Myocyte (in vitro differentiated cells): ENCODE data around the gene GJC3. TPM values are rescaled to one million over a fixed set of nuclear protein-coding genes. Genes with fewer than 3 reads are reported as not detected.
"Not testable (repeated sequence)": the region's sequence is repeated elsewhere in the genome, so short reads cannot be mapped to it uniquely, and the experiment has no call there.

Experiments used
- DNase-seq: peaks from one replicate; pipeline ENCODE4 v3.0.0-alpha.2; 2012; ENCODE audit warnings: low read depth
- polyA plus RNA-seq: library from polyadenylated mRNA; unstranded; fragments of >200 nt; gene quantifications from one replicate; pipeline ENCODE4 v1.2.1, GENCODE V29; 2012; ENCODE audit warnings: missing spikeins
- total RNA-seq: library from RNA; depleted of rRNA; stranded (reverse); fragments of >200 nt; gene quantifications from 2 replicates; pipeline ENCODE4 v1.2.3, GENCODE V29; 2014

GJC3 gene
- not detected in 2 replicates for total RNA-seq
- polyA plus RNA-seq = 0.35 TPM

DNA sequence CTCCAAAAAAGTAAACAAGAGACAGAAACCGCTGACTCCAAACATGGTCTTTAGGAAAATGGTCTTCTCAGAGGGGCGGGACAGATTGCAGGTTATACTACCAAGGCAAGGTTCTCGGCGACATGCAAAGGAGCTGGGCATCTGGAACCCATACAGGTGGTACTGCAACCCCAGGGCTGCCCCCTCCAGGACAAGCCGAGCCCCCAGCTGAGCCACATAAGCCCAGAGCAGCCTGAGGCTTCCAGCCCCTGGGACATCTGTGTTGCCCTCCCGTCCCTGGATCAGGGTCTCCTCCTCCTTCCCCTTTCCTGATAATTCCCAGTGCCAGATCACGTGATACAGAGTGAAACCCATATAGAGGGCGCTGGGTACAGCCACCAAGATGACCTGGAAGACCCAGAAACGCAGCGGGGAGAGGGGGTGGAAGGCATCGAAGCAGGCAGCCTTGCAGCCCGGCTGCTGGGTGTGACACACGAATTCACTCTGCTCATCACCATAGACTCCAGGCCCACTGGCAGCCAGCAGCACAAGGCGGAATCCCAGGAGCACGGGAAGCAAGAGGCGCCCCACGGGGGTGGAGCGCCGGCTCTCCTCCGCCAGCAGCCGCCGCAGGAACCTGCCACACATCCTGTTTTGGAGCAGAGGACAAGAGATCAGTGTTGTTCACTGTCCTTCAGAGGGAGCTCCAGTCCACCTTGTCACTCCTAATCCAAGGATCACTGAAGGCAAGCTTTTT is at the start of gene GJC3:
Gene GJC3, minus strand, starts transcription at position 627 of the 736 bp plus-strand sequence. Its CDS starts 0 bp downstream, at position 627.
- DNase-seq = peak; percentile 83

DNA sequence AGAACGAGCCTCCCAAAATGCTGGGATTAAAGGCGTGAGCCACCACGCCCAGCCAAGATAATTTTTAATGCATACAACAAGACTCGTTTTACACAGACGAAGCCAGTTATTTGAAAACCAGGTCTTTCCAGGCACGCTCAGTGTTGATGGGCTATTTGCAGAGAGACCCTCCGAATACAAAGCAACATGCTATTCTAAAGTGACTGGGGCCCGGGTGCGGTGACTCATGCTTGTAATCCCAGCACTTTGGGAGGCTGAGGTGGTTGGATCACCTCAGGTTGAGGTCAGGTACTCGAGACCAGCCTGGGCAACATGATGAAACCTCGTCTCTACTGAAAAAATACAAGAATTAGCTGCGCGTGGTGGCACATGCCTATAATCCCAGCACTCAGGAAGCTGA is 47.2 kb upstream of the GJC3 start:
- no peak for DNase-seq

DNA sequence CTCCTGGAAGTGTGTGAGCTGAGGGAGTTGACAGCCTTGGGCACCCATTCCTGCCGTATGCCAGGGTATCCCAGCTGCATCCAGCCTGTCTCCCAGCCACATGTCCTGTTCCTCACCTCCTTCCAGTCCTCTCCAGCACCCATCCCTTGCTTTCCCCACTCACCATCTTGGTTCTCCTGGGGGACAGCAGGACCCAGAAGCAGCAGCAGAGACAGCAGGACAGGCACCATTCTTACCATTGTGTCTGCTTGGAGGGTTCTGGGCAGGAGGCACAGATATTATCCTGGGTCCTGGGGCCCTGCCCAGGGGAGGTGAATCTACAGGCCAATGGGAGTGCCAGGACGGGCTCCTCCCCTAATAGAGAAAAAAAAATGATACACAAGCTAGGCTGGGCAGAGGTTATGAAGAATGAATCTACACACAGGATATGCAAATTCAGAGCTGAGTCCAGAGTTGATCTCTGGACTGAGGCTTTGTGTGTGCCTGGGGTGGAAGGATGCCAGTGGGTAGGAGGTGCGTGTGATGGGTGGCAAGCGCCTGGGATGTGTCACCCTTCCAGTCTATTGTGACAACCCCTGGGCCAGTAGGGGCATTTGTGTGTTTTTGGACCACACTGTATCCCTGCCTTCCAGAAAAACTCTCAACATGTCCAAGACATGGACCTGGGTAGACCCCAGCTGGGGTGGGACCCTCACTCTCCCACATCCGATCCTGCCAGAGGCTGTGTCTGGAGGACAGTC is 46.5 kb upstream of the GJC3 start, which contains the start of gene AZGP1:
Gene AZGP1, minus strand, starts transcription at position 250 of the 740 bp plus-strand sequence. Its CDS starts 11 bp downstream, at position 239.
- no peak for DNase-seq

DNA sequence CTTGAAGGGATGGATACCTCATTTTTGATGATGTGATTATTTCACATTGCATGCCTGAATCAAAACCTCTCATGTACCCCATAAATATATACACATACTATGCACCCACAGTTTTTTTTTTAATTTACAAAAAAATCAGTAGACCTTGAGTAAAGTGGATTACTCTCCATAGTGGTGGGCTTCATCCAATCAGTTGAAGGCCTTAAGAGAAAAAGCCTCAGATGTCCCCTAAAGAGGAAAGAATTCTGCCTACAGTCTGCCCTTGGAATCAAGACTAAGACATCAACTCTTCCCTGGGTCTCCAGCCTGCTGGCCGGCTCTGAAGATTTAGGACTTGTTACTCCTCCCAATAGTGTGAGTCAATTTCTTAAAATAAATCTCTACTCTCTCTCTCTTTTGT is 45.3 kb upstream of the GJC3 start:
- no peak for DNase-seq

DNA sequence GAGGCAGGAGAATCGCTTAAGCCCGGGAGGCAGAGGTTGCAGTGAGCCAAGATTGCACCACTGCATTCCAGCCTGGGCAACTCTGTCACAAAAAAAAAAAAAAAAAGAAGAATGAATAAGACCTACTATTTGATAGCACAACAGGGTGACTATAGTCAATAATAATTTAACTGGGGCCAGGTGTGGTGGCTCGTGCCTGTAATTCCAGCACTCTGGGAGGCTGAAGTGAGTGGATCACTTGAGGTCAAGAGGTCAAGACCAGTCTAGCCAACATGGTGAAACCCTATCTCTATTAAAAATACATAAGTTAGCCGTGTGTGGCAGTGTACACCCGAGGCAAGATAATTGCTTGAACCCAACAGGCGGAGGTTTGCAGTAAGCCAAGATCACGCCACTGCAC is 44.4 kb upstream of the GJC3 start:
- not testable (repeated sequence) for DNase-seq

GRCh38 chr7:99971242-99971641 is 41.8 kb upstream of the GJC3 start:
- no peak for DNase-seq

DNA sequence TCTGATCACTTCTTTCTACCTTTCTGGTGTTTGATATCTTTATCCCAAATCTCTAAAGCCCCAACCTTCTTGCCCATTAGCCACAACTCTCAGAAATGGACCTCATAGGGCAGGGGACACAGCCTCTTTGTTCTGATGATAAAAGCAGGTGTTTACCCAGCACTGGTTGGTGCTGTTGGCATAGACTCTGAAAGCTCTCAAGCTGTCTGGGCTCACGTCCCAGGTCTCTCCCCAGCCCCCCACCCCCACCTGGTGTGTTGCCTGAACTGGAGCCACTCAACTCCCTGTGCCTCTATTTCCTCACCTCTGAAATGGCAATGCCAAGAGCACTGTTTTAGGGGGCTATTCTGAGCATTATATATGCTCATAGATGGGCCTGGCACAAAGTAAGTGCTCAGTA is 40.4 kb upstream of the GJC3 start:
- not testable (repeated sequence) for DNase-seq

DNA sequence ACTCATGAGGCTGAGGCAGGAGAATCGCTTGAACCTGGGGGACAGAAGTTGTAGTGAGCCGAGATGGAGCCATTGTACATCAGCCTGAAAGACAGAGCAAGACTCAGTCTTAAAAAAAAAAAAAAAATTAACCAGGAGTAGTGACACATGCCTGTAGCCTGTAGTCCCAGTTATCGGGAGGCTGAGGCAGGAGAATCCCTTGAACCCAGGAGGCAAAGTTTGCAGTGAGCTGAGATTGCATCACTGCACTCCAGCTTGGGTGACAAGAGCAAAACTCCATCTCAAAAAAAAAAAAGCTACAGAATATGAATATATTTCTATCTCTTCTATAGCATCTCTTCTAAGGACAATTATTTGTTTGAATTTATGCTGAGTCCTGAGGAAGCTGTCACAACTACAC is 39.9 kb upstream of the GJC3 start:
- DNase-seq = no peak

DNA sequence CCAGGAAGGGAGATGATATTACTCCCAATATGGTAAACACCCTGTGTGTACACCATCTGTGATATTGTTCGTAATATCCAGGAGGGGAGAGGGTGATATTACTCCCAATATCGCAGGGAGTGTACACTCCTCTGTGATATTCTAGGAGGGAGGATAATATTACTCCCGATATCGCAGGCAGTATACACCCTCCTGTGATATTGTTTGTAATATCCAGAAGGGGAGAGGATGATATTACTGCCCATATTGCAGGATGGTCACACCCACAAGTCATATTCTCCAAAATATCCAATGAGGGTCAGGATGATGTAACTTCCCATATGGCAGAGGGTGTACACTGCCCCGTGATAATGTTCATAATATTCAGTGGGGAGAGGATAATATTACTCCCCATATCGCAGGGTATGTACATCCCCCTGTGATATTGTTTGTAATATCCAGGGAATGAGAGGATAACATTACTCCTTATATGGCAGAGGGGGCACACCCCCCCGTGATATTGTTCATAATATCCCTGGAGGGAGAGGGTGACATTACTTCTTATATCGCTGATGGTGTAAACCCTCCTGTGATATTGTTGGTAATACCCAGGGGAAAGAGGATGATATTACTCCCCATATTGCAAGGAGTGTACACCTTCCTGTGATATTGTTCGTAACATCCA is 29.3 kb upstream of the GJC3 start:
- DNase-seq = no peak

DNA sequence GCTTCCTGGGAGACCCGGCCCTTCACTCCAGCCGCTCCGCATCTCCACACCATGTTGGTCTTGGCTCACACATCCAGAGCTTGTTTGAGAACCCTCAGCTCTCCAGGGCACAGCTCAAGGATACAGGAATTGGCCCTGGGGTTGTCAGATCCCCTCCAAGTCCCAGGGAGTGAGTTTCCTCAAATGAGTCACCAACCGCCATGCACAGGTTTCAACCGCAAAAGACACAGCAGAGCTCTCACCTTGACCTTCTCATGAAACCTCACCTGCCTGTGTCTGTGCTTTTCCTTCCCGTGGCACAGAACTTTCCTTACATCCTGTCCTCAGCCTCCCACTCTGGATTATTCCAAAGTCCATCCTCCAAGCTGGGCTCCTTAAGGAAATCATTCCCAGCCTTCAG is 25.8 kb upstream of the GJC3 start:
- DNase-seq = no peak

- DNase-seq = not testable (repeated sequence)
Measured at GRCh38 chr7:99954643-99955042, 25.2 kb upstream of the GJC3 start.

DNA sequence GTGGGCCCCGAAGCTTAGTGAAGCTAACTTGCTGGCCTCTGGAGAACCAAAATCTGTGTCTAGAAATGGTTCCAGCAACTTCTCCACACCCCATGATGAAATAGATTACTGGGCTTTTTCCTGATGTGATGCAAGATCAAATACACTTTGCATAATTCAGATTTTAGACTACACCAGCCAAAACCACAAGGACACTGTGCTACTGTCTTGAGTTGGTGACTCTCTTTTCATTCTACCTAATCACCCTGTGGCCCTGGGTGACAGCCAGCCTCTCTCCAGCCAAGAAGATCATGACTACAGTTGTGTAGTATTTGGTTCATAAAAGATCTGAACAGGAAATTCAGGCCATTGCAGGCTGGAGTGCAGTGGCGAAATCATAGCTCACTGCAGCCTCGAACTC is 24.2 kb upstream of the GJC3 start:
- no peak for DNase-seq

- not testable (repeated sequence) for DNase-seq
Measured at GRCh38 chr7:99952649-99953048, 23.2 kb upstream of the GJC3 start.

DNA sequence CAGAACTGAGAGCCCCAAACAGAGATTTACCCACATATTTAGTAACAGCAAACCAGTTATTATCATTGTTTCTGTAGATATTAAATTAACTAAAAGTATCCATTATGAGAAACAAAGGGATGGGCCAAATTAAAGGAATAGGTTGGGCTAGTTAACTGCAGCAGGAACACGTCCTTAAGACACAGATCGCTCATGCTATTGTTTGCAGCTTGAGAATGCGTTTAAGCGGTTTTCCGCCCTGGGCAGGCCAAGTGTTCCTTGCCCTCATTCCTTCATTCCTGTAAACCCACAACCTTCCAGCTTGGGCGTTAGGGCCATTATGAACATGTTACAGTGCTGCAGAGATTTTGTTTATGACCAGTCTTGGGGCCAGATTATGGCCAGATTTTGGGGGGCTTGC is 21.4 kb upstream of the GJC3 start:
- not testable (repeated sequence) for DNase-seq

- DNase-seq = peak; percentile 17
Measured at GRCh38 chr7:99949645-99950228, 20.3 kb upstream of the GJC3 start.

DNA sequence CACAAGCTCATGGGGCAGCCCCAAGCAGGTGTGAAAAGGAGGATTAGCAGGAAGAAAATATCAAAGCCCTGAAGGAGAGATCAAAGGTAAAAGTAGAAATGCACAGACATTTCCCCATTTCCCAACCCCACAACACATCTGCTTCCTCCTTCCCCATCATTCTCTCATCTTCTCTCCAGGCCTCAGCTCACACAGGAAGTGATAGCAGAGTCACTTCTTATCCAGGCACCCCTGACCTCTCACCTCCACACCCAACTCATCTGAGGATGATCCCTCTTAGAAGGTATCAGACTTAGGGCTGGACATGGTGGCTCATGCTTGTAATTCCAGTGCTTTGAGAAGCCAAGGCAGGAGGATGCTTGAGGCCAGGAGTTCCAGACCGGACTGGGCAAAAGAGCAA is 18.2 kb upstream of the GJC3 start:
- no peak for DNase-seq

DNA sequence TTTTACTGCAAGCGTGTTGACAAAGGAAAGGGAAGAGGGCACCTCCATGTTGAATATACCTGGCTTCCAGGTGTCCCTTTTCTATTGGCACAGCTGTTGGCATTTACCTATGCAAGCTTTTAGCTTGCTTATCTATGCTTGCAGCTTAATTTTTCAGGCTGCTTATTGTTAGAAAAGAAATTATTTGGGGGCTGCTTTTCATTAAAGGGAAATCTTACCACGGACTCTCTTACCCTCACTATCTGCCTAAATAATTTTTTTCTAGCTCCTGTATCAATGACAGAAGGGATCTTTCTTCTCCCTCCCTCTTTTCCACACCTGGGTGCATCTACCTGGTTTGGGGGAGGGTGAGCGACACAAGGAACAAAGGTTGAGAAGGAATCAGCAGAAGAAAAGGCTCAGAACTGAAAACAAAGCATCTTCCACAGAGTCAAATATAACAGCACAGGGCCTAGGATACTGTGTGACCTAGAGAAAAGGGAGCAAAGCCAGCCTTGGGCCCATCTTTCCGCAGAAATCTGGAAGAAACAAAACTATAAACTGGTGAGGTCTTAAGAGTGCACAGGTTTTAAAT is 15.2 kb upstream of the GJC3 start:
- no peak for DNase-seq

DNA sequence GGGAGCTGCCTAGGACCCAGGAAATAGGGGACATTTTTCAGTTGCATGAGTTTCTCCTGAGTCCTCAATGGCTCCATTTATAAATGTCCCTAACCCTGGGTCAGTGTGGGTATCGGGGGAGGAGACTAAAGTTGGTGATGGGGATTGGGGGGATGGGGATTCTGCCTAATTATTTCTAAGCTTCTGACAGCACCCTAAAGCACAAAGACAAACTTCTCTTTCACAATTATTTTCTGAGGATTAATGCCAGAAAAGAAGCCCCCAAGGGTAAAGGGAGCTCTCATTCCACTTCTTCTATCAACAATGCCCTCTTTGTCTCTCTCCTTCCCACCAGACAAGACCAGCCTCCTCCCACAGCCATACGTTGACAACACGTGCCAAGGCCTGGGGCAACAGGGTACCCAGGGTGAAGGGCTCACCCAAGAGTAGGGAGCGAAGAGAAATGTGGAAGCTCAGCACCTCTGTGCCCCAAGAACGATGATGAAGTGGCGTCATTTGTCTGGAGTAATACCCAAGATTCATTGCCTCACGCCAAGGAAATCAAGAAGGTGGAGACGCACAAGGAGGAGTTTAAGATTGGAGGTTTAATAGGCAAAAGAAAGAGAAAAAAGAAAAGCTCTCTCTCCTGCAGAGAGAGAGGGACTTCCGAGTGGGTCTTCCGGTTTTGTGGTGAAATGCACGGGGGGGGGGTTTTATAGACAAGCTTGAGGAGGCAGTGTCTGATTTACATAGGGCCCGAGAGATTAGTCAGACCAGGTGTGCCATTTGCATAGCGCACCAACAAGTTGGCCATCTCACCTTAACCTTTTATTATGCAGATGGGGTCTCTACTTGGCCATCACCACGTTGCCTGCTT is 14.4 kb upstream of the GJC3 start:
- no peak for DNase-seq

DNA sequence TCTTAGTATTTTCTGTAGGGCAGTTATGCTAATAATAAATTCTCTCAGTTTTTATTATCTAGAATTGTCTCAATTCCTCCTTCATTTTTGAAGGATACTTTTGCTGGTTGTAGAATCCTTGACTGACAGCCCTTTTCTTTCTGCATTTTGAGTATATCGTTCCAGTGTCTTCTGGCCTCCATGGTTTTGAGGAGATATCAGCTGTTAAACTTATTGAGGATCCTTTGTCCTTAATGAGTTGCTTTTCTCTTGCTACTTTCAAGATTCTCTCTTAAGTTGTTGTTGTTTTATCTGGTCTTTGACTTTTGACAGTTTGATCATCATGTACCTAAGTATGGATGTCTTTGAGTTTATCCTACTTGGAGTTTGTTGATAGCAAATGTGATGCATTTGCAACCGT is 8.9 kb upstream of the GJC3 start:
- DNase-seq = no peak

GRCh38 chr7:99935009-99935408 is 5.6 kb upstream of the GJC3 start:
- not testable (repeated sequence) for DNase-seq
